Adrenal gland (tissue), 12 donors: ENCODE data around the gene KIF26A. TPM values are rescaled to one million over a fixed set of nuclear protein-coding genes. Genes with fewer than 3 reads are reported as not detected.

Experiments used
- DNase-seq, 7 donors: peaks; one replicate each; pipeline ENCODE4 v3.0.0-alpha.2; 2019 to 2020
- H3K27ac ChIP-seq, 5 donors: fragments of 200-600 bp; sonication (generic) in 4 of 5; 1 replicate in 3 of 5; 2 replicates in 2 of 5; pipeline versions ENCODE4 v1.5.1 to v1.8.0; 2016 to 2020; ENCODE audit warnings: mild to moderate bottlenecking in 1 of 5
- H3K27me3 ChIP-seq: fragments of 200-600 bp; 2 replicates; pipeline ENCODE4 v1.8.0; 2021
- H3K36me3 ChIP-seq, 2 donors: fragments of 200-600 bp; replicated peaks in 1 of 2; 1 replicate in 1 of 2; 2 replicates in 1 of 2; pipeline versions ENCODE4 v1.5.1 to v1.8.0; 2018 to 2022
- H3K4me1 ChIP-seq, 2 donors: fragments of 200-600 bp; replicated peaks in 1 of 2; 1 replicate in 1 of 2; 2 replicates in 1 of 2; pipeline versions ENCODE4 v1.5.1 to v1.8.0; 2018 to 2021
- H3K4me3 ChIP-seq, 4 donors: fragments of 200-600 bp; sonication (generic) in 3 of 4; one replicate each; pipeline ENCODE4 v1.5.1; 2016 to 2018
- H3K9me3 ChIP-seq, 3 donors: fragments of 200-600 bp; sonication (generic) in 1 of 3; replicated peaks in 1 of 3; 1 replicate in 2 of 3; 2 replicates in 1 of 3; pipeline versions ENCODE4 v1.5.1 to v1.8.0; 2016 to 2021
- POLR2A ChIP-seq, 2 donors: fragments of 450-650 bp; IDR thresholded peaks; one replicate each; pipeline ENCODE4 v1.6.1; 2017; ENCODE audit warnings: antibody characterized with exemption in 2 of 2, mild to moderate bottlenecking in 2 of 2, moderate library complexity in 1 of 2
- WGBS, 4 donors: extraction: QIAGEN DNeasy Blood & Tissue Kit in 2 of 4; methylation state at CpG; one replicate each; pipeline versions ENCODE4 v1.1.5 to v1.1.7; 2013 to 2017; 5-methylcytosine and 5-hydroxymethylcytosine counted together
- intact Hi-C, 2 donors: fragments of 100-400 bp; cut with DNase I; formaldehyde crosslinking; loops; one replicate each; pipeline versions ENCODE4 v1.14.1 to v1.15.0; 2022 to 2023
- polyA plus RNA-seq, 3 donors: library from polyadenylated mRNA; stranded (reverse); fragments of 200-250 nt in 2 of 3; fragments of 350-450 nt in 1 of 3; fragmentation: Illumina TruSeq in 1 of 3; extraction: RNeasy Lipid Tissue Mini Kit (QIAGEN cat#74804) in 1 of 3; gene quantifications; one replicate each; pipeline ENCODE4 v1.2.3, GENCODE V29; 2013 to 2014
- total RNA-seq, 9 donors: library from RNA; depleted of rRNA in 4 of 9; stranded (reverse); fragments of >200 nt in 4 of 9; fragments of 120-200 nt in 1 of 9; fragmentation: NEBNext Ultra II Directional in 1 of 9; extraction: Animal tissue kit (Norgen Biotek cat#: 25700) in 1 of 9; gene quantifications; one replicate each; pipeline versions ENCODE4 v1.1.0 to v1.2.4, GENCODE V29; 2013 to 2023
- TF ChIP-seq, protein P1 (sequence below), 6 experiments: fragments of 450-650 bp in 4 of 6; fragments of 200-600 bp in 2 of 6; sonication (generic) in 1 of 6; IDR thresholded peaks; 1 replicate in 5 of 6; 2 replicates in 1 of 6; pipeline versions ENCODE4 v1.5.1 to v1.8.0; 2016 to 2021; ENCODE audit warnings: antibody characterized with exemption in 6 of 6, mild to moderate bottlenecking in 2 of 6, moderate library complexity in 1 of 6
- donor health status: healthy with polysubstance abuse.
- donor health status: Bipolar disorder and iron deficiency.
- donor health status: DM: yes; HTN: yes; CAD: no.
- donor health status: DM: no; HTN: no; CAD: no.
- donor health status: DM: no; HTN: no; CAD: no.
- donor health status: DM: yes; HTN: yes; CAD: no.

KIF26A gene
- total and polyA plus RNA-seq, 12 donors, result 0.49 to 23.9 (median 6.5) TPM

- intact Hi-C loops, result no loop called here
- Histone ChIP-seq H3K9me3 (no peaks in the 10 kb centered on the region), H3K27ac (no peak overlapping the region), H3K36me3 (no peaks in the 10 kb centered on the region), H3K4me1 (no peaks in the 10 kb centered on the region), H3K27me3 (no peaks in the 10 kb centered on the region), H3K4me3 (no peak overlapping the region)
- TF ChIP-seq POLR2A (IDR thresholded peaks at IDR 0.05), result no peak
- TF ChIP-seq, protein P1, sequence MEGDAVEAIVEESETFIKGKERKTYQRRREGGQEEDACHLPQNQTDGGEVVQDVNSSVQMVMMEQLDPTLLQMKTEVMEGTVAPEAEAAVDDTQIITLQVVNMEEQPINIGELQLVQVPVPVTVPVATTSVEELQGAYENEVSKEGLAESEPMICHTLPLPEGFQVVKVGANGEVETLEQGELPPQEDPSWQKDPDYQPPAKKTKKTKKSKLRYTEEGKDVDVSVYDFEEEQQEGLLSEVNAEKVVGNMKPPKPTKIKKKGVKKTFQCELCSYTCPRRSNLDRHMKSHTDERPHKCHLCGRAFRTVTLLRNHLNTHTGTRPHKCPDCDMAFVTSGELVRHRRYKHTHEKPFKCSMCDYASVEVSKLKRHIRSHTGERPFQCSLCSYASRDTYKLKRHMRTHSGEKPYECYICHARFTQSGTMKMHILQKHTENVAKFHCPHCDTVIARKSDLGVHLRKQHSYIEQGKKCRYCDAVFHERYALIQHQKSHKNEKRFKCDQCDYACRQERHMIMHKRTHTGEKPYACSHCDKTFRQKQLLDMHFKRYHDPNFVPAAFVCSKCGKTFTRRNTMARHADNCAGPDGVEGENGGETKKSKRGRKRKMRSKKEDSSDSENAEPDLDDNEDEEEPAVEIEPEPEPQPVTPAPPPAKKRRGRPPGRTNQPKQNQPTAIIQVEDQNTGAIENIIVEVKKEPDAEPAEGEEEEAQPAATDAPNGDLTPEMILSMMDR (IDR thresholded peaks at IDR 0.05), result no peak
- no peak for DNase-seq
- 82 to 88% (median 86%) methylated on average over 9 to 14 of the region's 14 CpGs for WGBS, 4 donors
These were observed 61.7 kb downstream of the KIF26A start for GRCh38 chr14:104200106-104200505.

DNA sequence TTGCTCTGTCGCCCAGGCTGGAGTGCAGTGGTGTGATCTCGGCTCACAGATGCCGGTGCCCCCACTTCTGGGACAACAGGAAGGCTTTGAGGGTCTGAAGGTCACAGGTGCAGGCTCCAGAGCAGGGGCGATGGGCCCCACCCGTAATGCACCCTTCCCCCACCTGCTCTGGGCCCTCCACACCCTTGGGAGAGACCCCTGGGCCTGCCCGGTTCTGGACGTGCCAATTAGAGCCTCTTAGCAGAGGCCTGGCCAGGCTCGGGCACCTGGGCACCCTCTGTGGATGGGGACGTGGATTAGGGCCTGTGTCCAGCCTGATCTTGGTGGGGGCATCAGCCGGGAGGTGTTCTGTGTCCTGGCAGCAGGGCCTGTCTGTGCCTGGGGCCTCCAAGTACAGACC is 62.2 kb downstream of the KIF26A start:
- Histone ChIP-seq H3K27me3 (no peaks in the 10 kb centered on the region), H3K27ac (no peak overlapping the region), H3K4me3 (no peak overlapping the region), H3K9me3 (no peaks in the 10 kb centered on the region), H3K4me1 (no peaks in the 10 kb centered on the region), H3K36me3 (no peaks in the 10 kb centered on the region)
- intact Hi-C loops, result no loop called here
- TF ChIP-seq, protein P1 (IDR thresholded peaks at IDR 0.05), result no peak
- no peak for TF ChIP-seq POLR2A (IDR thresholded peaks at IDR 0.05)
- WGBS, 4 donors, result 83 to 97% (median 88%) methylated on average over 3 to 10 of the region's 10 CpGs
- DNase-seq, result no peak

- H3K9me3 ChIP-seq, result no peaks in the 10 kb centered on the region
- no peaks in the 10 kb centered on the region for H3K27me3 ChIP-seq
- WGBS, 4 donors, result 92 to 96% (median 95%) methylated on average over 13 of the region's 13 CpGs; no CpG with 5 or more reads in 1 of the 4 donors
- DNase-seq, result no peak
- H3K4me3 ChIP-seq, result no peak overlapping the region
- TF ChIP-seq, protein P1 (IDR thresholded peaks at IDR 0.05), result no peak
- TF ChIP-seq POLR2A (IDR thresholded peaks at IDR 0.05), result no peak
- intact Hi-C loops, result no loop called here
- H3K4me1 ChIP-seq, result no peaks in the 10 kb centered on the region
- no peak overlapping the region for H3K27ac ChIP-seq
- H3K36me3 ChIP-seq, result no peaks in the 10 kb centered on the region
These were observed 62.7 kb downstream of the KIF26A start for GRCh38 chr14:104201063-104201462.

DNA sequence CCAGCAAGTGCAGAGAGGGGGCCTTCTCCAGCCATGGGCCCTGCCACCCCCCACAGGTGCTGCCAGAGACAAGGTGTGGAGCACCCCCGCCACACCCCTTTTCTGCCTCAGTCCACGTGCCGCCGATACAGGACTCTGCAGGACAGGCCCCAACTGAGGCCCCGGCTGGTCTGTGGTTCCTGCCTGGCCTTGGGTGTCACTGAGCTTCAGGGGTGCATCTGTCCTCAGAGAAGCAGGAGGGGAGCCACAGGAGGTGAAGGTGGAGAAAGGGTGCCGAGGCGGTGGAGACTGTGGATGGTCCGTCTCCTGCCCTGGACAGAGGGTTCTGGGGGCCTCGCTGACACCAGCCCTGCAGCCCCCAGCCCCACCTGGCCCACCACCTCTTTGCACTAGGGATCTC is 63.1 kb downstream of the KIF26A start:
- Histone ChIP-seq H3K27me3 (no peaks in the 10 kb centered on the region), H3K9me3 (no peaks in the 10 kb centered on the region), H3K27ac (no peak overlapping the region), H3K4me1 (no peaks in the 10 kb centered on the region), H3K4me3 (no peak overlapping the region), H3K36me3 (no peaks in the 10 kb centered on the region)
- TF ChIP-seq, protein P1 (IDR thresholded peaks at IDR 0.05), result no peak
- TF ChIP-seq POLR2A (IDR thresholded peaks at IDR 0.05), result no peak
- 82 to 89% (median 83%) methylated on average over 4 to 9 of the region's 9 CpGs for WGBS, 4 donors
- DNase-seq, result no peak
- intact Hi-C loops, result no loop called here
